ENCODE results near the gene SPDYE18.
"Not testable (repeated sequence)": the region's sequence is repeated elsewhere in the genome, so short reads cannot be mapped to it uniquely, and the experiment has no call there.

Gene SPDYE18

DNA sequence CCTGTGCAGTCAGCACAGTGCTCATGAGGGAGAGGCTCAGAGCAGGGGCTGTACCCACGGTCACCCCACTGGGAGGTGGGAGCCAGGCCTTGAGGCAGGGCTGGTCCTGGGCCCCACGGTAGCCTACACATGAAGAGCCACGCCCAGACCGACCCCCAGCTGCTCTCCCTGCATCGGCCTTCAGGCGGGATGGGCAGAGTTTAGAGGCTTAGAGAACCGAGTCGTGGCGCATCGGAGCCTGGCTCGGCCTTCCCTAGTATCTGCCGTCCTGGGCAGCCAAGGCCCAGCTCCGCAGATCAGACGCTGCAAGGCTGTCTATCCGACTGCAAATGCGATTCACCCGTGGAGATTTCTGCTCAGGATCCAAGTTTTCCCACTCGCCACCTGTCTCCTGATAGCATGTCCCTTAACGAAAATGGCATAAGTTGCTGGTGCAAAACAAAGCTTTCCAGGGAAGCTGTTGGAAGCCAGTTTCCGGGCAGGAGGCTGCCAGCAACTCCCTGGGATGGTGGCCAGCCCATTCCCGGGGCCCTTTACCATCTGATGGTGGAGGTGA is 59.6 kb downstream of the SPDYE18 start:
- H3K4me3 Mint-ChIP-seq; DNase-seq (ENCODE audit: low spot score in 2 of 2); H3K27ac Mint-ChIP-seq (ENCODE audit: low read depth); H3K27me3 Mint-ChIP-seq; H3K4me1 Mint-ChIP-seq; ATAC-seq (replicated peaks; ENCODE audit: extremely low read depth, poor library complexity, severe bottlenecking); H3K9me3 Mint-ChIP-seq; H3K36me3 Mint-ChIP-seq (ENCODE audit: insufficient read depth): not testable (repeated sequence)

DNA sequence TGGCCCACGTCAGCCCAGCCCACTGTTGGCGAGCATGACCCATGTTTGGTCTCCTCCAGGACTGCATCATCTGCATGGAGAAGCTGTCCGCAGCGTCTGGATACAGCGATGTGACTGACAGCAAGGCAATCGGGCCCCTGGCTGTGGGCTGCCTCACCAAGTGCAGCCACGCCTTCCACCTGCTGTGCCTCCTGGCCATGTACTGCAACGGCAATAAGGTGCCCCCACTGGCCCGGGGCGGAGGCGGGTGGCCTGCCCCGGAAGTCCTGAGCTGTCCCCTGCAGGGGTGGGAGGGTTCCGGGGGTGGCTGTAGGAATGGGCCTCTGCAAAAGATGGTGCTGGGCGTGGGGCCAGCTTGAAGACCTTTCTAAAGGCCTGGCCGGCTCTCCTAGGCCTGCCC is 60.3 kb downstream of the SPDYE18 start:
- H3K9me3 Mint-ChIP-seq; H3K4me1 Mint-ChIP-seq; H3K4me3 Mint-ChIP-seq; DNase-seq (ENCODE audit: low spot score in 2 of 2); ATAC-seq (replicated peaks; ENCODE audit: extremely low read depth, poor library complexity, severe bottlenecking); H3K27me3 Mint-ChIP-seq; H3K27ac Mint-ChIP-seq (ENCODE audit: low read depth); H3K36me3 Mint-ChIP-seq (ENCODE audit: insufficient read depth): not testable (repeated sequence)

Measured in central memory CD8-positive, alpha-beta T cell (primary cell).